ENCODE data around the gene CMIP. TPM values are rescaled to one million over a fixed set of nuclear protein-coding genes. Genes with fewer than 3 reads are reported as not detected.
"Not testable (repeated sequence)": the region's sequence is repeated elsewhere in the genome, so short reads cannot be mapped to it uniquely, and the experiment has no call there.

CMIP gene
- total RNA-seq, 4 donors from 2014 or later, result 40.0 to 69.6 (median 47.0) TPM

DNA sequence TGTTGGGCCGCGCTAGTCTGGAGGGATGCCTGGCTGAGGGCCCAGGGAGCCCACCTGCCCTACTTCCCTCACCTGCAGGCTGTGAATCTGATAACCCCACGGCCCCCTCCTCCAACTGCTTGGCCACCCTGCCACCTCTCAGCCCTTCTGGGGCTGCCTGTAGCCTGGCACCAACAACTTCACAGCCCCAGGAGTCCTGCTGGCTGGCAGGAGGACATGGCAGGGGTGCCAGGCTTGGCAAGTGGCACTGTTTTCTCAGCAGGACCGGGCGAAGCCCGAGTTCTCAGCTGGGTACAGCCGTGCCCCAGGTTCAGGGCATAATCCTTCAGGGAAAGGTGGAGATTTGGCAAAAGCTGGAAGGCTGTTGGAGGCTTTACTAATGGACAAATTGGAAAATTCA lies 129.6 kb downstream of the CMIP start:
- Histone ChIP-seq H3K27me3 (no peaks in the 10 kb centered on the region), H3K36me3 (no peaks in the 10 kb centered on the region), H3K4me1 (peaks cover 0 to 14% (median 5%) of the 10 kb centered on the region in 4 donors), H3K27ac (no peak overlapping the region), H3K4me3 (no peak overlapping the region), H3K9me3 (no peaks in the 10 kb centered on the region)
- no peak for DNase-seq
- intact Hi-C loops (cut with DNase I; ENCODE audit: low total_unique reads) (no loop called here), in situ Hi-C loops (cut with MboI; ENCODE audit: low pct_ligation_motif_present in 1 of 4, low pct_unique_long_range_greater_than_20kb in 1 of 4, low sequenced_read_pairs in 3 of 4) (no loop called here)
- WGBS, 2 donors (ENCODE audit: low coverage in 1 of 2), result 80% methylated on average over 7 of the region's 7 CpGs; no CpG with 5 or more reads in 1 of the 2 donors
- TF ChIP-seq POLR2AphosphoS5 (IDR thresholded peaks at IDR 0.05) (no peak), EP300 (IDR thresholded peaks at IDR 0.05; ENCODE audit: low read depth) (no peak), POLR2A (IDR thresholded peaks at IDR 0.05) (no peak), CTCF (IDR thresholded peaks at IDR 0.05) (no peak)

GRCh38 chr16:81575307-81575706 lies 130.7 kb downstream of the CMIP start:
- no peaks in the 10 kb centered on the region for H3K27me3 ChIP-seq
- TF ChIP-seq EP300 (IDR thresholded peaks at IDR 0.05; ENCODE audit: low read depth) (no peak), POLR2AphosphoS5 (IDR thresholded peaks at IDR 0.05) (no peak)
- H3K27ac ChIP-seq, result no peak overlapping the region
- H3K36me3 ChIP-seq, result no peaks in the 10 kb centered on the region
- in situ Hi-C loops (cut with MboI; ENCODE audit: low pct_ligation_motif_present in 1 of 4, low pct_unique_long_range_greater_than_20kb in 1 of 4, low sequenced_read_pairs in 3 of 4) (no loop called here), intact Hi-C loops (cut with DNase I; ENCODE audit: low total_unique reads) (no loop called here)
- no peaks in the 10 kb centered on the region for H3K9me3 ChIP-seq
- DNase-seq, result no peak
- peaks cover 0 to 19% (median 5%) of the 10 kb centered on the region in 4 donors for H3K4me1 ChIP-seq
- WGBS, 2 donors (ENCODE audit: low coverage in 1 of 2), result 75 to 80% methylated on average over 1 to 6 of the region's 6 CpGs
- no peak overlapping the region for H3K4me3 ChIP-seq

- 93% methylated on average over 6 of the region's 6 CpGs; no CpG with 5 or more reads in 1 of the 2 donors for WGBS, 2 donors (ENCODE audit: low coverage in 1 of 2)
- in situ Hi-C loops (cut with MboI; ENCODE audit: low pct_ligation_motif_present in 1 of 4, low pct_unique_long_range_greater_than_20kb in 1 of 4, low sequenced_read_pairs in 3 of 4) (no loop called here), intact Hi-C loops (cut with DNase I; ENCODE audit: low total_unique reads) (no loop called here)
- TF ChIP-seq CTCF (IDR thresholded peaks at IDR 0.05) (no peak), POLR2A (IDR thresholded peaks at IDR 0.05) (no peak), POLR2AphosphoS5 (IDR thresholded peaks at IDR 0.05) (no peak), EP300 (IDR thresholded peaks at IDR 0.05; ENCODE audit: low read depth) (no peak)
- Histone ChIP-seq H3K36me3 (no peaks in the 10 kb centered on the region), H3K27me3 (no peaks in the 10 kb centered on the region), H3K4me3 (no peak overlapping the region), H3K27ac (no peak overlapping the region), H3K9me3 (no peaks in the 10 kb centered on the region), H3K4me1 (peaks cover 0 to 24% (median 9%) of the 10 kb centered on the region in 4 donors)
- DNase-seq, result no peak
Observed at GRCh38 chr16:81575834-81576233, 131.2 kb downstream of the CMIP start.

- no peak overlapping the region for H3K4me3 ChIP-seq
- no peak overlapping the region for H3K27ac ChIP-seq
- H3K4me1 ChIP-seq, result peaks cover 3 to 30% (median 15%) of the 10 kb centered on the region in 4 donors
- TF ChIP-seq POLR2A (IDR thresholded peaks at IDR 0.05), result no peak
- no peak for TF ChIP-seq EP300 (IDR thresholded peaks at IDR 0.05; ENCODE audit: low read depth)
- no peak for TF ChIP-seq CTCF (IDR thresholded peaks at IDR 0.05)
- TF ChIP-seq POLR2AphosphoS5 (IDR thresholded peaks at IDR 0.05), result no peak
- intact Hi-C loops (cut with DNase I; ENCODE audit: low total_unique reads) (no loop called here), in situ Hi-C loops (cut with MboI; ENCODE audit: low pct_ligation_motif_present in 1 of 4, low pct_unique_long_range_greater_than_20kb in 1 of 4, low sequenced_read_pairs in 3 of 4) (no loop called here)
- no peaks in the 10 kb centered on the region for H3K27me3 ChIP-seq
- no peaks in the 10 kb centered on the region for H3K9me3 ChIP-seq
- WGBS, 2 donors (ENCODE audit: low coverage in 1 of 2), result 87 to 100% methylated on average over 1 of the region's 1 CpG
- DNase-seq, result no peak
- no peaks in the 10 kb centered on the region for H3K36me3 ChIP-seq
Observed at GRCh38 chr16:81576696-81577095, 132.1 kb downstream of the CMIP start.

DNA sequence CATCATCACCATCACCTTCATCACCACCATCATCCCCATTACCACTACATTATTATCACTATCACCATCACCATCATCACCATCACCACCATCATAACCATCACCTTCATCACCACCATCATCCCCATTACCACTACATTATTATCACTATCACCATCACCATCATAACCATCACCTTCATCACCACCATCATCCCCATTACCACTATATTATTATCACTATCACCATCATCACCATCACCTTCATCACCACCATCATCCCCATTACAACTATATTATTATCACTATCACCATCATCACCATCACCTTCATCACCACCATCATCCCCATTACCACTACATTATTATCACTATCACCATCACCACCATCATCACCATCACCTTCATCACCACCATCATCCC lies 132.7 kb downstream of the CMIP start:
- H3K4me3 ChIP-seq; H3K36me3 ChIP-seq; DNase-seq; H3K27me3 ChIP-seq; intact Hi-C loops (cut with DNase I; ENCODE audit: low total_unique reads); H3K27ac ChIP-seq; in situ Hi-C loops (cut with MboI; ENCODE audit: low pct_ligation_motif_present in 1 of 4, low pct_unique_long_range_greater_than_20kb in 1 of 4, low sequenced_read_pairs in 3 of 4); H3K9me3 ChIP-seq: not testable (repeated sequence)
- peaks cover 9 to 29% (median 20%) of the 10 kb centered on the region in 4 donors for H3K4me1 ChIP-seq

All from transverse colon (tissue), 4 donors.